ENCODE data around the gene OLFML2A.
A peak's percentile ranks its signal among the peaks of the same experiment; 100 is the strongest.

The OLFML2A gene

GRCh38 chr9:124749781-124750180 lies 27.2 kb upstream of the OLFML2A start:
- no peak for TF ChIP-seq CTCF (IDR thresholded peaks at IDR 0.05; ENCODE audit: low read depth, low read length)
- in situ Hi-C loops (cut with HindIII; ENCODE audit: low sequenced_read_pairs), result no loop called here
- no peak overlapping the region for H3K4me3 ChIP-seq (ENCODE audit: low read depth, low read length)
- peak; percentile 38 for DNase-seq (ENCODE audit: low read depth, low spot score)

GRCh38 chr9:124752967-124753366 lies 24.0 kb upstream of the OLFML2A start:
- TF ChIP-seq CTCF (IDR thresholded peaks at IDR 0.05; ENCODE audit: low read depth, low read length), result no peak
- no peak overlapping the region for H3K4me3 ChIP-seq (ENCODE audit: low read depth, low read length)
- peak; percentile 78 for DNase-seq (ENCODE audit: low read depth, low spot score)
- in situ Hi-C loops (cut with HindIII; ENCODE audit: low sequenced_read_pairs), result no loop called here

GRCh38 chr9:124754289-124754688 lies 22.6 kb upstream of the OLFML2A start:
- no peak overlapping the region for H3K4me3 ChIP-seq (ENCODE audit: low read depth, low read length)
- DNase-seq (ENCODE audit: low read depth, low spot score), result peak; percentile 55
- peak; percentile 70 for TF ChIP-seq CTCF (IDR thresholded peaks at IDR 0.05; ENCODE audit: low read depth, low read length)
- in situ Hi-C loops (cut with HindIII; ENCODE audit: low sequenced_read_pairs), result no loop called here

- no peak for TF ChIP-seq CTCF (IDR thresholded peaks at IDR 0.05; ENCODE audit: low read depth, low read length)
- DNase-seq (ENCODE audit: low read depth, low spot score), result no peak
- H3K4me3 ChIP-seq (ENCODE audit: low read depth, low read length), result no peak overlapping the region
- in situ Hi-C loops (cut with HindIII; ENCODE audit: low sequenced_read_pairs), result no loop called here
Observed at GRCh38 chr9:124755061-124755460, 21.9 kb upstream of the OLFML2A start.

- DNase-seq (ENCODE audit: low read depth, low spot score), result no peak
- in situ Hi-C loops (cut with HindIII; ENCODE audit: low sequenced_read_pairs), result no loop called here
- H3K4me3 ChIP-seq (ENCODE audit: low read depth, low read length), result no peak overlapping the region
- no peak for TF ChIP-seq CTCF (IDR thresholded peaks at IDR 0.05; ENCODE audit: low read depth, low read length)
Observed at GRCh38 chr9:124756011-124756410, 20.9 kb upstream of the OLFML2A start.

GRCh38 chr9:124757616-124758015 lies 19.3 kb upstream of the OLFML2A start:
- no peak overlapping the region for H3K4me3 ChIP-seq (ENCODE audit: low read depth, low read length)

More at GRCh38 chr9:124757616-124758015, 19.3 kb upstream of the OLFML2A start:
- TF ChIP-seq CTCF (IDR thresholded peaks at IDR 0.05; ENCODE audit: low read depth, low read length), result no peak
- in situ Hi-C loops (cut with HindIII; ENCODE audit: low sequenced_read_pairs), result no loop called here
- DNase-seq (ENCODE audit: low read depth, low spot score), result no peak

Measured in astrocyte of the spinal cord (primary cell).